Activated CD4-positive, CD25-positive, alpha-beta regulatory T cell (primary cell): ENCODE data around the gene MRPS18A.

ENCODE experiments used
- DNase-seq, 4 experiments: peaks; one replicate each; lab custom pipeline; 2025; lab: John Stamatoyannopoulos, UW

The MRPS18A gene

GRCh38 chr6:43698584-43699349, 11.2 kb upstream of the MRPS18A start:
- no peak for DNase-seq

- DNase-seq: no peak
These were observed 9.8 kb upstream of the MRPS18A start for GRCh38 chr6:43697421-43697820.

- no peak for DNase-seq
These were observed 8.3 kb upstream of the MRPS18A start for GRCh38 chr6:43695967-43696291.

- DNase-seq: no peak
These were observed 7.8 kb upstream of the MRPS18A start for GRCh38 chr6:43695215-43695966.

- DNase-seq: no peak
These were observed 1.8 kb upstream of the MRPS18A start for GRCh38 chr6:43689421-43689820.

- no peak for DNase-seq
These were observed 533 bp downstream of the MRPS18A start for GRCh38 chr6:43687079-43687436.

- no peak for DNase-seq
These were observed 3.7 kb downstream of the MRPS18A start for GRCh38 chr6:43683708-43684455.

- no peak for DNase-seq
These were observed 4.7 kb downstream of the MRPS18A start for GRCh38 chr6:43682724-43683429.

GRCh38 chr6:43681303-43681702, 6.3 kb downstream of the MRPS18A start:
- no peak for DNase-seq

- DNase-seq: no peak
These were observed 7.0 kb downstream of the MRPS18A start for GRCh38 chr6:43680308-43681200.

- DNase-seq: no peak
These were observed 8.5 kb downstream of the MRPS18A start for GRCh38 chr6:43679057-43679456.

GRCh38 chr6:43678341-43678740, 9.2 kb downstream of the MRPS18A start:
- no peak for DNase-seq

- no peak for DNase-seq
These were observed 9.8 kb downstream of the MRPS18A start for GRCh38 chr6:43677759-43678158.

- DNase-seq: no peak
These were observed 10.5 kb downstream of the MRPS18A start for GRCh38 chr6:43676962-43677606.

- DNase-seq: no peak
These were observed 12.7 kb downstream of the MRPS18A start for GRCh38 chr6:43674921-43675320.

GRCh38 chr6:43674291-43674690, 13.3 kb downstream of the MRPS18A start:
- DNase-seq: no peak

GRCh38 chr6:43673444-43674084, 14.0 kb downstream of the MRPS18A start:
- no peak for DNase-seq

GRCh38 chr6:43671801-43672690, 15.5 kb downstream of the MRPS18A start:
- DNase-seq: no peak
